Measurements from ENCODE around the gene HERC3. TPM values are rescaled to one million over a fixed set of nuclear protein-coding genes. Genes with fewer than 3 reads are reported as not detected.

The HERC3 gene
- total RNA-seq, 1 donor from 2014 or later, result 8.5 TPM

- no peaks in the 10 kb centered on the region for H4K20me1 ChIP-seq (ENCODE audit: insufficient read depth, low read length)
- no peak overlapping the region for H3K4me3 Mint-ChIP-seq (ENCODE audit: unreplicated experiment)
- H3K9me3 Mint-ChIP-seq (ENCODE audit: unreplicated experiment), result no peaks in the 10 kb centered on the region
- H3K4me1 Mint-ChIP-seq (ENCODE audit: low read depth, unreplicated experiment), result peaks cover 15% of the 10 kb centered on the region
- H3K9ac ChIP-seq (ENCODE audit: low read length), result no peak overlapping the region
- H3K27me3 Mint-ChIP-seq (ENCODE audit: low read depth, unreplicated experiment), result no peaks in the 10 kb centered on the region
- H3K4me3 ChIP-seq (ENCODE audit: insufficient read depth, low read depth, low read length), result no peak overlapping the region
- H2AFZ ChIP-seq (ENCODE audit: low read depth, low read length), result no peak overlapping the region
- TF ChIP-seq EZH2 (IDR thresholded peaks at IDR 0.05; ENCODE audit: insufficient read depth, low read length) (no peak), CTCF (IDR thresholded peaks at IDR 0.05; ENCODE audit: insufficient read depth, low read depth, low read length) (no peak)
- no peaks in the 10 kb centered on the region for H3K79me2 ChIP-seq (ENCODE audit: insufficient read depth, low read length)
- no peaks in the 10 kb centered on the region for H3K36me3 Mint-ChIP-seq (ENCODE audit: low read depth, unreplicated experiment)
- H3K36me3 ChIP-seq (ENCODE audit: insufficient read depth, low read length), result no peaks in the 10 kb centered on the region
- peaks cover 4% of the 10 kb centered on the region for H3K4me1 ChIP-seq (ENCODE audit: insufficient read depth, low read length)
- no peaks in the 10 kb centered on the region for H3K9me3 ChIP-seq (ENCODE audit: insufficient read depth, low read depth, low read length)
- H3K27ac ChIP-seq (ENCODE audit: low read depth, low read length), result no peak overlapping the region
- H3K27ac Mint-ChIP-seq (ENCODE audit: unreplicated experiment), result no peak overlapping the region
- FAIRE-seq, result no peak
- no peak for DNase-seq (ENCODE audit: low read depth)
- H3K4me2 ChIP-seq (ENCODE audit: low read length), result no peak overlapping the region
- no peaks in the 10 kb centered on the region for H3K27me3 ChIP-seq (ENCODE audit: insufficient read depth, low read length)
Measured at GRCh38 chr4:88618782-88619485, 26.7 kb downstream of the HERC3 start.

- Histone ChIP-seq H3K4me2 (ENCODE audit: low read length) (no peak overlapping the region), H4K20me1 (ENCODE audit: insufficient read depth, low read length) (no peaks in the 10 kb centered on the region), H3K4me1 (ENCODE audit: insufficient read depth, low read length) (peaks cover 4% of the 10 kb centered on the region), H3K79me2 (ENCODE audit: insufficient read depth, low read length) (no peaks in the 10 kb centered on the region), H3K36me3 (ENCODE audit: insufficient read depth, low read length) (no peaks in the 10 kb centered on the region), H2AFZ (ENCODE audit: low read depth, low read length) (no peak overlapping the region), H3K27ac (ENCODE audit: low read depth, low read length) (no peak overlapping the region), H3K27me3 (ENCODE audit: insufficient read depth, low read length) (no peaks in the 10 kb centered on the region), H3K9me3 (ENCODE audit: insufficient read depth, low read depth, low read length) (no peaks in the 10 kb centered on the region), H3K9ac (ENCODE audit: low read length) (no peak overlapping the region), H3K4me3 (ENCODE audit: insufficient read depth, low read depth, low read length) (no peak overlapping the region)
- no peak overlapping the region for H3K4me3 Mint-ChIP-seq (ENCODE audit: unreplicated experiment)
- no peaks in the 10 kb centered on the region for H3K36me3 Mint-ChIP-seq (ENCODE audit: low read depth, unreplicated experiment)
- H3K9me3 Mint-ChIP-seq (ENCODE audit: unreplicated experiment), result no peaks in the 10 kb centered on the region
- H3K27ac Mint-ChIP-seq (ENCODE audit: unreplicated experiment), result no peak overlapping the region
- peaks cover 15% of the 10 kb centered on the region for H3K4me1 Mint-ChIP-seq (ENCODE audit: low read depth, unreplicated experiment)
- H3K27me3 Mint-ChIP-seq (ENCODE audit: low read depth, unreplicated experiment), result no peaks in the 10 kb centered on the region
- FAIRE-seq (peak; percentile 59), DNase-seq (ENCODE audit: low read depth) (no peak)
- TF ChIP-seq CTCF (IDR thresholded peaks at IDR 0.05; ENCODE audit: insufficient read depth, low read depth, low read length), result no peak
- no peak for TF ChIP-seq EZH2 (IDR thresholded peaks at IDR 0.05; ENCODE audit: insufficient read depth, low read length)
Measured at GRCh38 chr4:88619971-88620370, 27.7 kb downstream of the HERC3 start.

DNA sequence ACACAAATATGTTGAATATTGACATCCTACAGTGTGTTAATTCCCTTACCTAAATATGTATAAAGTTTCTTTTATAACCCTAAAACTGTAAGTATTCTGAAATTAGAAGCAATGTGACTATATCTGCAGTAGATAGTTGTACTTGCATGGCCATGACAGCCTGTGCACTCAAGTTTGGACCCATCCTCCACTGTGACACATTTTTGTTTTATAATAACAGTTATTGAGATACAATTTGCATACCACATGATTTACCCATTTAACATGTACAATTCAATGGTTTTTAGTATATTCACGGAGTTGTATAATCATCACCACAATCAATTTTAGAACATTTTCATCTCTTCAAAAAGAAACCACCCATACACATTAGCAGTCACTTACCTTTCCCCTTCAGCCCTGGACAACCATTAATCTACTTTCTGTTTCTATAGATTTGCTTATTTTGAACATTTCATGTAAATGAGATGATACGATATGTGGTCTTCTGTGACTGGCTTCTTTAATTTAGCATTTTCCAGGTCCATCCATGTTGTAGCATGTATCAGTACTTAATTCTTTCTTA lies 29.6 kb downstream of the HERC3 start:
- no peak overlapping the region for H3K4me3 Mint-ChIP-seq (ENCODE audit: unreplicated experiment)
- Histone ChIP-seq H3K9ac (ENCODE audit: low read length) (no peak overlapping the region), H3K27ac (ENCODE audit: low read depth, low read length) (no peak overlapping the region), H4K20me1 (ENCODE audit: insufficient read depth, low read length) (no peaks in the 10 kb centered on the region), H3K27me3 (ENCODE audit: insufficient read depth, low read length) (no peaks in the 10 kb centered on the region), H3K9me3 (ENCODE audit: insufficient read depth, low read depth, low read length) (no peaks in the 10 kb centered on the region), H3K4me1 (ENCODE audit: insufficient read depth, low read length) (no peaks in the 10 kb centered on the region), H3K36me3 (ENCODE audit: insufficient read depth, low read length) (no peaks in the 10 kb centered on the region), H2AFZ (ENCODE audit: low read depth, low read length) (no peak overlapping the region), H3K79me2 (ENCODE audit: insufficient read depth, low read length) (no peaks in the 10 kb centered on the region), H3K4me2 (ENCODE audit: low read length) (no peak overlapping the region), H3K4me3 (ENCODE audit: insufficient read depth, low read depth, low read length) (no peak overlapping the region)
- H3K9me3 Mint-ChIP-seq (ENCODE audit: unreplicated experiment), result no peaks in the 10 kb centered on the region
- FAIRE-seq, result peak; percentile 34
- peaks cover 6% of the 10 kb centered on the region for H3K4me1 Mint-ChIP-seq (ENCODE audit: low read depth, unreplicated experiment)
- H3K27ac Mint-ChIP-seq (ENCODE audit: unreplicated experiment), result no peak overlapping the region
- TF ChIP-seq CTCF (IDR thresholded peaks at IDR 0.05; ENCODE audit: insufficient read depth, low read depth, low read length) (no peak), EZH2 (IDR thresholded peaks at IDR 0.05; ENCODE audit: insufficient read depth, low read length) (no peak)
- no peak for DNase-seq (ENCODE audit: low read depth)
- no peaks in the 10 kb centered on the region for H3K27me3 Mint-ChIP-seq (ENCODE audit: low read depth, unreplicated experiment)
- no peaks in the 10 kb centered on the region for H3K36me3 Mint-ChIP-seq (ENCODE audit: low read depth, unreplicated experiment)
